GM21737 (cell line): ENCODE data around the gene CACNA1D.

Experiments used
- ATAC-seq: cut with Tn5 transposase; IDR thresholded peaks from one replicate; pipeline ENCODE4 v1.9.1; 2021; ENCODE audit warnings: mild to moderate bottlenecking, moderate library complexity; ENCODE audit not compliant: unreplicated experiment

Gene CACNA1D

DNA sequence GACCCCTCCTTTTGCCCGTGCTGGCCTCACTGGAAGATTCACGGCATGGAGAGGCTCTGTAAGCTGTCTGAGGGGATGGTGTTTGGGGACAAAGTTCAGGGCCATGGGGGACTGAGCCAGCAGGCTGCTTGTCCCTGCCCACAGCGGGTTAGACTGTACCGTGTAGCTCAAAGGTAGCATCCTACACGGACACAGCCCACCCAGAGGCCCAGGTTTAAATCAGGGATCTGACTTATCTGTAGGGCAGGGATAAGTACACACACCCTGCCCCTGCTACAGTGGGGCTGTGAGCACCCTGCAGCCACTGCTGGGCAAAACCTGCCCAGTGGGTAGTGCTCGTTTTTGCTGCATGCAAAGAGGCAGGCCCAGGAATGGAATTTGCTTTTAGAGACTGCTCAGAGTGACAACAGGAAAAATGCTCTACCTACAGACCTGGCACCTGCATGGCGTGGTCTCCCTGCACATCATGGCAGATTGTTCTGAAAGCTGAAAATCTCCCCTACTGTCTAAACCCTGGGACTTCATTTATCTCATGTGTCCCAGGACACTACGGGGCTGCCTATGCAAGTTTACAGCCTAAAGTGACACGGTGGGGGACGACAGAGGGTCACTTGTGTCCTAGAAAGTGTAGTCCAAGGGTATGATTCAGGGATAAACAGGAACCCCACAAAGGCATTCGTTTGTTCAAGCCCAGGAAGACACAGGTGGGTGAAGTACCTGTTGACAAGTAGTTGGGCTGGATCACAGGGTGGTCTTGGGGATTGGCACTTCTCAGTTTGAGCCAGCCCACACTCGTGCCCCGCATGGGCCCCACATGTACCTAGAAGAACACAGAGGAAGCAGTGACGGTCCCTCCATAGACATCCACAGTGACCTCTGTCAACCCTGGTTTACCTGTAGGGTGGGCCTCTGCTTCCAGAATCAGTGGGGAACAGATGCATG, 324.1 kb downstream of the CACNA1D start:
- no peak for ATAC-seq

DNA sequence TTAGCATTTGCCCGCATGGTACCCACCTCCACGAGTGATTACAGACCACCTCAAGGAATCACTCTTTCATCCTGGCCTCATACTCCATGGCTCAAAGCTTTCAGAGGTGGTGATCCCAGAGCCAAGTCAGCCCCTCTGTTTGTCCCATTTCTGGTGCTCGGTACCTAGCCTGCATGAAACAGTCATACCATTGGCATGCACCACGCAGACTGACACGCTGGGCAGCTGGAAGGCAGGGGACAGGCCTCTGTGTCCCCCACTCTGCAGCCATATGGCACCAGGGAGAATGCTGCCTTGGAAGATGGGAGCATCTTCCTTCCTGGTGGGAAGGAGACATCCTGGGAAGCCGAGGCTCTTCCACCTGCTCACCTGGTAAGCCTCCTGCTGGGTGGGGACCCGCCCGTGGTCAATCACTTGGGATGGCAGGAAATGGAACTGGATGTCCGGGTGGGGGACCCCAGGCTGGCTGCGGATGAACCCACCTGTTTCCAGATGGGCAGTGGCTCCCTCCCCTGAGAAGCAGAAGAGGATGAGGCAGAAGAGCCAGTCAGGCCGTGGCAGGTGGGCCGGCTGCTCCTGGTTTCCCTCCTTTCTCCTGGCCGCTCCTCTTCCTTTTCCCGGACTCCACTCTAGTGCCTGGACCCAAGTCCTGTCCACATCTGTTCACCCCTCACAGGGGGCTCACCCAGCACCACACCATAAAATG, 324.9 kb downstream of the CACNA1D start:
- ATAC-seq: no peak

DNA sequence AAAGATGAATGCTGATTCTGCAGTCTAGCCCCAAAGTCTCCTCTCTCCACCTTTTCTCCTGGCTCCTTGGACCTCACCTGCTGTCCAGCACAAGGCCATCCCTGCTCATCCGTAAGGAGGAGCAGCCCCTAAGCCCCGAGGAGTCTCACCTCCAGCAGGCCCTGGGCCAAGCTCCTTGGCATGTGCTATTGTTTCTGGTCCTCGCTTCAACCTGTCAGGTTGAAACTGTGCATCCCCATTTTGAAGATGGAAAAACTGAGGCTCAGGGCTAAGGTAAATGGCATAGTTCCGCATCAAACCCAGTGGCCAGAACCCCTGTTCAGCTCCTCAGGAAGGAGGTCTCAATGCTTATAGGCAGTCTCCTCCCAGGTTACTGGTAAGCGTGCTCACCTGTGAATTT, 325.7 kb downstream of the CACNA1D start:
- ATAC-seq: no peak

DNA sequence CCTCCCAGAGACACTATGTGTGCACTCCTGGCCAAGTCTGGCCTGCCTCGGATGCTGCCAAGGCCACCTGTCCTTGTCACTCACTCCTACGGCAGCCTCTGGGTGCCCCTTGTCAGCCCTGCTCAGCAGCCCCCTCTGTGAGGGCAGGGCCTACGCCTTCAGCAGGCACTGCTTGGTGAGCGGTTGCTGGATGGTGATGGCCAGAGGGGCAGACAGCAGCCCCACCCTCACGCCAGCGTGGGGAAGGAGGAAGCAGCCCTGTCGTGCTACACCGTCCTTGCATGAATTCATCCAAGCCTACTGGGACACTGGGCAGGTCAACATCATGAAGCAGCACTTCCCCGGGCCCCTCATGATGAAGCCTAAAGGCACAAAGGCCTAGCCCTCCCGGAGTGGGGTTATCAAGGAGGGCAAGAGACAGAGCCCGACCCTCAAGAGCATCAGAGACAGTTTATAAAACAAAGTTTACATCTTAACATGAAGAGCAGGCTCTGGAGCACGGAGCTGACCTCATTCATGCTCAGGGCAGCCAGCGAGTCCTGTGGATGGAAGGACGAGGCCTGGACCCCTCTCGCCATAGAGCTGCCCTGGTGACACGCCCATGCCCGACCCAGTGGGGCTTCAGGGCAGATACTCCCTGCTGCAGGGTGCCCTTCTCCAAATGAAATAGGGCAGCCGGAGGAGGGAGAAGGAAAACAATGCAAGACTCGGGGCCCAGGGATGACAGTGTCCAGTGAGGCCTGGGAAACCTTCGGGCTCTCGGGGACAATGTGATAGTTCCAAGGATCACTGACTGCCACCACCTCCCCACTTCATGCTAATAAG, 326.6 kb downstream of the CACNA1D start:
- ATAC-seq: no peak

DNA sequence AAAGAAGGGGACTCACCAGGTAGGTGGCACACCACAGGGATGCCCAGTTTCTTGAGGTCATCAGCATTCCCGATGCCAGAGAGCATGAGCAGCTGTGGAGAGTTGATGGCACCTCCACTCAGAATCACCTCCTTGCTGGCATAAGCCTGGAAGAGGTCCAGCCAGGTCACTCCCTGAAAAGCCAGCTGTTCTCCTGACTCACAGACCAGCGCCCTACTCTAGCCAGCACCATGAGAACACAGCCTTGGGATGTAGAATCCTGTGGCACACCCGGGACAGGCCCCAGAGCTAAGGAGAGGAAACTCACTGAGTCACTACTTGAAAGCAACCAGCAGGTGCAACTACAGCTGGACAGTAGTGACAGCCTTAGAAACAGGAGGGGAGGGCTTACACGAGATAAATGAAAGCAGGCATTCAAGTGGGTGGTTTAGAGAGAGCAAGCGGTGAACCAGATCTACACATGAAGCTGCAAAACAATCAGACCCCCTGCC, 327.3 kb downstream of the CACNA1D start:
- no peak for ATAC-seq

DNA sequence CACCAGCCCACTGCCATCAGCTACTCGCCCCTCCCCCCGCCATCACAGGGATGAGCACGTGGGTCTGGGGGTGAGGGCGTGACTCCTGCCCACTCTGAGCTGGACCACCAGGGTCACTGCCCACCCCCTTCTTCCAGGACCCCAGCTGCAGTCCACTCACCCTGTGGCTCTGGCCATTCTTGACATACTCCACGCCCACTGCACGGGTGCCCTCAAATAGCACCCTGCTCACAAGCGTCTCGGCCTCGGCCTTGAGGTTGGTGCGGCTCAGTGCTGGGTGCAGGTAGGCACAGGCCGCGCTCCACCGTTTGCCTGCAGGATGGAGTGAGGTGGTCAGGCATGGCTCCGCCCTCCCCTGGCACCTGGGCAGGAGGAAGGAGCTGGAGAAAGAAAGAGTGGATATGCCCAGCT, 327.9 kb downstream of the CACNA1D start:
- no peak for ATAC-seq

DNA sequence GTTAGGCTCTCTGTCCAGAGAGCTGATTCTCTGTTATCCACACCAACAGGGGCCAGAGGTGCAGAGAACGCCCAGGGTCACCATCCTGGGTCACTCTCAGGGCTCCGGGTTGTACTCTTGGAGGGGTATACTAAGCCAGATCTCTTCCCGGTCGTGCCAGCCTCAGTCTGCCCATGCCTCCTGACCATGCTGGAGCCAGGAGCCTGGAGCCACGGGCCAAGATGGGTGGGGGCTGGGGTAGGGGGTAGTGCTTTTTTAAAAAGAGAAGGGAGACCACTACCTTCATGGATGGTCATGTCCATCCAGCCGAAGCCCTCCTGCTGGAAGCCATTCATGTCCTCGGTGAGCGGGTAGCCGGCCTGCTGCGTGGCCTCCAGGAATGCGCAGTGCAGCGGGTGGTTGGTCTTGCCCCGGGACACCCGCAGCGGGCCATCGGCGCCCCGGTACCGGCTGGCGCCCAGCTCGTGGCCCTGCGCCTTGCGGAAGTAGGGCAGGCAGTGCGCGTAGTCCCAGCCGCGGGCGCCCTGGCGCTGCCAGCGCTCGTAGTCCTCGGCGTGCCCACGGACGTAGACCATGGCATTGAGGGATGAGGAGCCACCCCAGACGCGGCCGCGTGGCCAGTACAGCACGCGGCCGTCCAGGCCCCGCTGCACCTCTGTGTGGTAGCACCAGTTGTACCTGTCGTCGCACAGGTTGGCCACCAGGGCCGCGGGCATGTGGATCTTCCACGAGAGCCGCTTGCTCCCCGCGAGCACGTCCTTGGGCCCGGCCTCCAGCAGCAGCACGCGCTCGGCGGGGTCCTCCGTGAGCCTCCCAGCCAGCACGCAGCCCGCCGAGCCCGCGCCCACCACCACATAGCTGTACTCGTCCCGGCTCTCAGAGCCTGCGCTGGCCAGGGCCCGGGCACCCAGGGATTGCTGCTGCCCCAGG, 328.9 kb downstream of the CACNA1D start:
- no peak for ATAC-seq

DNA sequence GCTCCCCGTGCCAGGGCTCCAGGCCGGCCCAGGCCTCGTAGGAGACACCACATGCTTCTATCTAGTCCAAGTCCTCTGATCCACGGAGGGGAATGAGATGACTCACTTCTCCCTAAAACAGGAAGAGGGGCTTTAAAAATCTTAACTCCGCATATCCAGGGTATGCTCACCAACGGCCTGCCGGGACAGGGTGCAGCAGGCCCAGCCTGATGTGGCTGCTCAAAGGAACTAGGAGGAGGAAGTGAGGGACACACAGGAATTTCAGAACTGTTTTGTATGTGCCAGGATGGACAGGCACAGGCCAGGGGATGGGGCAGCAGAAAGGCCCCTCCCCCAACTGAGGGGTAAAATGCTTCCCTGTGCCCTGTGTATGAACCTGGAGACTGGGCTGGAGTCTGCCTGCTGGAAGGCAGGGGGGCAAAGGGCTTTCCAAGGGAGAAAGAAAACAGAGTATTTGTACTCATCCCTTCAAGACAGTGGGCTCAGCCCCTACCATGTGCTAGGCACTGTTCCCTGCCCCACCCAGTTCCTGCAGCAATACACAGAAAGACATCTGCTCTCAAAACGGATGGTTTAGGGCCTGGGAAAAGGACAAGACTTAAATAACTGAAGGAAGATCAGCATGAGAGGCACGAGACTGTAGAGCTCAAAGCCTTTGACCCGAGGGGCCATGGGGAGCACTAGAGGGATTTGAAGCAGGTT, 329.7 kb downstream of the CACNA1D start:
- no peak for ATAC-seq

DNA sequence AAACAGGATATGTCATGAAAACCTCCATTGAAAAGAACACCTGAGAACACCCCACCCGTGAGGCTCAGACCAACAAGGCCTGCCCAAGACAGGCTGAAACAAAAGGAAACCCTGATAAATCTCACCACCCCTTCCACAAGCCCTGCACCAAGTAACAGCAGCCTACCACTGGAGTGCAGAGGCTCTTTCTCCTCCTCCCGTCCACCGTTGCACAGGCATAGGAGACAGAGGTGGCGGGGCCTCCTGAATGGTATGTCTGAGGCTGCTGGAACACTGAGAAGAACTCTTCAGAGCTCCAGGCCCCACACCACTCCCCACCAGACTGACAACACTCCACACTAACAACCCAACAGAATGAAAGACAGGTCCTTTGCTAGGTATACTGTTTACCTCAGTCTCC, 330.4 kb downstream of the CACNA1D start:
- ATAC-seq: no peak

DNA sequence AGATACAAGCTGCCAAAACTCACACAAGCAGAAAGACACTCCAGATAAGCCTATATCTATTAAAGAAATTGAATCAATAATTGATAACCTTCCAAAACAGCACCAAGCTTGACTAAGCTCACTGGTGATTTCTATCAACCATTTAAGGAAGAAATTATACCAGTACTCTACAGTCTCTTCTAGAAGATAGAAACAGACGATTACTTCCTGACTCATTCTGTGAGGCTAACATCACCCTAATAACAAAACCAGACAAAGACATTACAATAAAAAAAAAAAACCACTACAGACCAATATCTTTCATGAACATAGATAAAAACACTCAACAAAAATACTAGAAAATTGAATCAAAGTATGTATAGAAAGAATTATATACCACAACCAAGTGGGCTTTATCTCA, 331.6 kb downstream of the CACNA1D start:
- ATAC-seq: no peak

DNA sequence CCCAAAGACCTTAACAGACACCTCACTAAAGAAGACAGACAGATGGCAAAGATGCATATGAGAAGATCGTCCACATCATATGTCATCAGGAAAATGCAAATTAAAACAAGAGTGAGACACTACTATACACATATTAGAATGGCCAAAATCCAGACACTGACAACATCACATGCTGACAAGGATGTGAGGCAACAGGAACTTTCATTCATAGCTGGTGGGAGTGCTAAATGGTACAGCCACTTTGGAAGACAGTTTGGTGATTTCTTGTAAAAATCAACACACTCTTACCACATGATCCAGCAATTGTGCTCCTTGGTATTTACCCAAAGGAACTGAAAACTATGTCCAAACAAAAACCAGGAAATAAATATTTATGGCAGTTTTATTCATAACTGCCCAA, 334.2 kb downstream of the CACNA1D start:
- ATAC-seq: no peak

DNA sequence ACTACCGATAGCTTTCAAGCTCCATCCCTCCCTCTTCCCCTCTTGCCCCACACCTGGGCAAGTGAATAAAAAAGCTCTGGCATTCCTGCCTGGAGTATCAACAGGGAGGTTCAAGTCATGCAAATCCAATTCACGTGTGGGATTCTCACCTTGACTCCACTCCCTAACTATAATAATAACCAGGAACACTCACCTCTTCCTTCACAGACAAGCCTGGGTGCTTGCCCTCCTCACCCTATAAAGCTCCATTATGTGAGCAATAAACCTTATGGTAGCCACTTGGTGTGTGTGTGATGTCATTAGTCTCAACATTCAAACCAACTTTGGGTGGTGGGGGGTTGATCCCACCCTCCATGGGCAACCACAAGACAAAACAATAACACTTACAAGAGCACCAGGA, 335.2 kb downstream of the CACNA1D start:
- ATAC-seq: no peak

DNA sequence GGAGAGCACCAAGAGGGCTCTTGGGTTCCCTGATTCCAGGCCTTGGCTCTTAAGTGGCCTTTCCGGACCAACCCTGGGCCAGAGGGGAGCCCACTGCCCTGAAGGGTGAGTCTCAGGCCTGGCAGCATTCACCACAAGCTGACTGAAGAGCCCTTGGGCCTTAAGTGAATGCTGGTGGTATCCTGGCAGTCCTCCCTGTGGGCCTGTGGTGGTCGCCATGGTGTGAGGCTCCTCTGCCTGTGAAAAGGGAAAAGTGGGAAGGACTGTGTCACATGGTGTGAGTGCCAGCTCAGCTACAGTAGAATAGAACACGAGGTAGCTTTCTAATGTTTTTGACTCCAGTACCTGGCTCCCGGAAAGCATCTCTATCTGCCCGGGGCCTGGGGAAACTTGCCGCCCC, 336.5 kb downstream of the CACNA1D start:
- ATAC-seq: no peak

DNA sequence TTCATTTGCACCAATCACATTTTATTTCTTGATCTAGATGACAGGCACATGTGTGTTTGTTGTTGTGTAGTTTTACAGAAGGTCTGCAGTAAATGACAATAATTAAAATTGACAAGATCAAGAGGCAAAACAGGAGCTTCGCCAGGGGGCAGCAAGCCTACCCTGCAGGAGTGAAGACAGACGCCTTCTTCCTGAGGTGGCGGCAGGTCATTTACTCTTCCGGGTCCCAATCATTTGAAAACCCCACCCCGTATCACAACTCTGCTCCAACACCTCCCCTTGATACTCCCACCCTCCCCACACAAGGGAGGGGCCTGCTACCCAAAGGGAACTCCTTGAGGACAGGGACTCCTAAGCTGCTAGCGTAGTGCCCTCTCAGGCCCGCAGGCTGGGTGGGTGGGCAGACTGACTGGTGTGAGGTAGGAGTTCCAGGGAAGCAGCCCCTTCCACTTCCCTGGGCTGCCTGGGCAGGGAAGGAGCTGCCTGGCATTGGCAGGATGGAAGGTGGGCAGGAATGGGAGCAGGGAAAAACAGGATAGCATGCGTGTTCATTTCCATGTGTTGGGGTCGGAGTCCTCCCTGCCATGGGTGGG, 338.7 kb downstream of the CACNA1D start:
- ATAC-seq: no peak

DNA sequence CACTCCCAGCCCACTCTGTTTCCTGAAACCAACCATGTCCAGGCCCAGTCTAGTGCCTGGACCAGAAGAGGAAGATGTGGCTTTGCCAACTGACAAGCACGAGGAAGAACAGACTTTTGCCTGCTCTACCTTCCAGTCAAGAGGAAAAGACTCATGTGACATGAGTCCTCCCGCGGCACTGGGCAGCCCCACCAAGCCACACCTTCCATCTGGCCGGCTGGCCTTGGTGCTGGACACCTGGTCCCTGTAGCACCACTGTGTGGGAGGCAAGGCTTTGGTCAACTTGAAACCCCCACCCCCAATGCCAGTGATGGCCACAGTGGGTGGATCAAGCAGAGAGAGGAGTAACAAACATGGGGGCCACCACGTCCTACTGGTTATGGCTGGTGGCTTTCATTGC, 339.3 kb downstream of the CACNA1D start:
- no peak for ATAC-seq

DNA sequence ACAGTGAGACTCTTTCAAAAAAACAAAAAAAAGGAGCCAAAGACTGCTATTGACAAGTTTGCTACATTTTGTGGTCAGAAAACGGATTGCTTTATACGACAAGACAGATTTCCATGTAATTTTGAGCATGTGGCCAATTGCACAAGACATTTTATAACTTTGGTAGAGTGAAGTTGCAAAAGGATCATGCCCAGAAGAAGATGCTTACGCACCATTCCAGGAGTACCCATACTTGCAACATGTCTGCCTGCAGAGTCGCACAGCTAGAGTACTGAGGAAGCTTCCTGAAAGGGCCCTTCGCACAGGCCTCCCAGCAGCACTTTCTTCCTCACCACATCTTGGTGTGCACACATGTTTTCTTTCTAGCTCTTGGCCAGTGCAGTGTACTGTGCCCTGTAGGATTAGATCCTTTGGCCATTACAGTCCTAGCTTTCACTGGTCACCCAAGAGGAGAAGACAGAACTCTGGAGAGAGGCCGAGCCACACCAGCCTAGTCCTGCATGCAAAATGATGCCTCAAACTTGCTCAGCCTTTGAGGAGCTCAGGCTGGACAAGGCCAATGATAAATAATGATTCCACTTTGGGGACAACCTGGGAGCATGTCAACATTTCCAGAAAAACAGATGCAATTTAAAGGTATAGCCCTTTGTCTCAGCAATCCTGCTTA, 340.2 kb downstream of the CACNA1D start:
- no peak for ATAC-seq

DNA sequence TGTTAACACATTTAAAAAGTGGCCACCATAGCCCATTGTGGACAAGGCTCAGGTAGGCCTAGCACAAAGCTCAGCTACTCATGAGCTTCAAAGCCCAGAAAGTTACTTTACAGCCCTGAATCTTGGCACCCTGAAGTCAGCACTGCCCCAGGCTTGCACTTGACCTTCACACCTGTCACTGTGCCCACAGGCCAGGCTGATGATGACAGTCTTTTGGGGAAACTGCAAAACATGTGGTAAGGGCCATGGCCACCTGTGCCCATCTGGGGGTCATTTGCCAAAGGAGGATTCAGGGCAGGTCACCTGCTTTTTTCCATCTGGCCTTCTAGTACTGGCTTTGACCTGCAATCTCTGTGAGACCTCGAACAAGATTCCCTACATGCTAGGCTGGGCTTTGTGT, 340.8 kb downstream of the CACNA1D start:
- no peak for ATAC-seq

DNA sequence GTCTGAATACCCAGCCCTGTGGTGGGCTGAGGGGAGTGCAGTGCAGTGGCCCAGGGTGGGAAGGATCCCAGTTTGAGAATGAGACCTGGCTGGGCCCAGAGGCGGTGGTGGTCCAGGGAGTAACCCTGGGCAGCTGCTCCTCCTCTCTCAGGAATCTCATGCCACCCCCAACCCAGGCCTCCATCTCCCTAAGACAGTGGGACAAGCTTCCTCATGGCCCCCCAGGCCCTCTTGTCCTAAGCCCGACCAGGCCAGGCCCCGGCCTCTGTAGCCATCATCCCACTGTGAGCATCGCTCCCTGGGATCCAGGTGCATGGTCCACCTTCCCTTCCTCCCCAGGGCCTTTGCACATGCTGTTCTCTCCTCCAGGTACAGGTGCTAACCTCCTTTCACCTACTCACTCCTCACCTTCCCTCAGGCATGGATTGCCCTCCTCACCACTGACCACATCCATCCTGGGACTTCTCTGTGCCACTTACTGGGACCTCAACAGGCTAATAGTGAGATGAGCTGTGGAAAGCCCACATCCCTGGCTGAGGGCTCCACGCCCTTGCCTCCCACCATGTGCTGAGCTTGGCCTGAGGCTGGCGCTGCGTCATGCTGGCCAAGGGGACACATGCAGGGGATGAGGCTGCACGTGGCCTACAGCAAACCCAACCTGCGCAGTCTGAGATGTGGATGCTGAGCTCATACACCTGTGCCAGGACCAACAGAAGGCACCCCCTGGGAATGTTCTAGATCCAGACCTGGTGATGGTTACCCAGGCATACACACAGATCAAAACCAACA, 341.9 kb downstream of the CACNA1D start:
- no peak for ATAC-seq
